A172 (cell line): ENCODE results near the gene MAN1B1. TPM values are rescaled to one million over a fixed set of nuclear protein-coding genes. Genes with fewer than 3 reads are reported as not detected.
"Not testable (repeated sequence)": the region's sequence is repeated elsewhere in the genome, so short reads cannot be mapped to it uniquely, and the experiment has no call there.

Source experiments
- DNase-seq: peaks from one replicate; pipeline ENCODE4 v3.0.0-alpha.2; 2015; ENCODE audit warnings: low spot score
- total RNA-seq: library from RNA; depleted of rRNA; stranded (reverse); fragments of >200 nt; shearing (Covaris generic); gene quantifications from 2 replicates; pipeline ENCODE4 v1.2.3, GENCODE V29; 2014

Gene MAN1B1
- total RNA-seq, 1 experiment from 2014 or later, result 196 TPM

- no peak for DNase-seq
These were observed 23.5 kb downstream of the MAN1B1 start for GRCh38 chr9:137110147-137110910.

- DNase-seq, result no peak
These were observed 24.4 kb downstream of the MAN1B1 start for GRCh38 chr9:137110911-137111787.

DNA sequence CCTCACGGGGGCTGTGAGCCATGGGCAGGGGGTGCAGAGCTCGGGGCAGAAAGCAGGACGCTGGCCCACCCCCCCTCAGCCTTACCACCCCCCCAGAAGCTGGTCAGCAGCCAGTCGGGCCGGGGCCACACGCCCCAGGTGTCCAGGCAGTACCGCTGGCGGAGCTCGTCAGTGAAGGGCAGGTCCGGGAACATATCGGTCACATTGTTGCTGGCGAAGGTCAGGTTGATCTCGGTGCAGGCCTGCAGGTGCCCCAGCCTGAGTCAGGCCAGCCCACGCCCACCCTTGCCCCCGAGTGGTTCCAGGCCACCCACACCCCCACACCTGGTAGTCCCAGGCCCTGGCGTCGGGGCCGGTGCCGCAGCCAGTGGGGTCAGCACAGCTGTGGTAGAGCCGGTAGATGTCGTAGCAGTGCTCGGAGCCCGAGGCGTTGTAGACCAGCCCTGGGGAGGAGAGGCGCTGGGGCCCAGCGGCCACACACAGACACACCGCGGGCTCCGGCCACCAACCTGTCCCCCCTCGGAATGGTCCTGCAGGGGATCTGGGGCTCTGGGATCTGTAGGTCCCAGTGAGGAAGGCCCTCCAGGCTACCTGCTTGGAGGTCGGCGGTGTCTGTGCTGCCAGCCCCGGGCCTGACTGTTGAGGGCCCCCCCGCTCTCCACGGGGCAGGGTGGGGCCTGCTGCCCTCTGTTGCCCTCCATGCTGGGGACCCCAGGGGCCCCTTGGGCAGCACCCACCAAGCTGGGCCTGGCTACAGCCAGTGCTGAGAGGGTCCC, 25.2 kb downstream of the MAN1B1 start:
- DNase-seq, result no peak

- DNase-seq, result no peak
These were observed 26.0 kb downstream of the MAN1B1 start for GRCh38 chr9:137112564-137113384.

DNA sequence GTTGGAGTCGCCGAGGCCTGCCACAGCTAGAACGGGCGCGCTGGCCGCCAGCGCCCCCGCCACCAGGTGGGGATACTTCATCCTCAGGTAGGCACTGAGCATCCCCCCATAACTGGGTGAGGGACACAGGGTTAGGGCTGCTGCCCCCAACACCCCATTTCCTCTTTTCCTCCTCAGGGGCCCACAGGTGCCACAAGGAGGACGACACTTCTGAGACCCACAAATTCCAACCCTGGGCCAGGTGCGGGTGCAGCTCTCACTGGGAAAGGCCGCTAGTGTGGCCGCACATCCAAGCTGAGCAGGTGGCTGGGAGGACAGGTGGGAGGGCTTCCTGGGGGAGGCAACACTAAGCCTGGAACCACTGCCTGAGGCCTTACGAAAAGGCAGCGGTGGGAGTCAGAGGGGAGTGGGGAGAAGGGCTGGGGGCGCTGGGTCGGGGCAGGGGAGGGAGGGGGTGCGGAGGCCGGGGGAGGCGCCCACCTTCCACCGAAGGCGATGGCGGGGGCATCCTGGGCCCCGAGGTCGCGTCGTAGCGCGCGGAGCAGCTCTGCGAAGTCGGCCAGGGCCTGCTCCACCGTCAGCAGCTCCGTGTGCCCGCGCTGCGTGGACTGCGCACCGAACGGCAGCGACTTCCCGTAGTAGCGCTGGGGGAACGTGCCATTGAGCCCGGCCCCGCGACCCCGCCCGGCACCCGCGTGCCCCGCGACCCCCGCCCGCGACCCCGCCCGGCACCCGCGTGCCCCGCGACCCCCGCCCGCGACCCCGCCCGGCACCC, 26.8 kb downstream of the MAN1B1 start:
- no peak for DNase-seq

- DNase-seq, result no peak
These were observed 27.4 kb downstream of the MAN1B1 start for GRCh38 chr9:137114220-137114612.

DNA sequence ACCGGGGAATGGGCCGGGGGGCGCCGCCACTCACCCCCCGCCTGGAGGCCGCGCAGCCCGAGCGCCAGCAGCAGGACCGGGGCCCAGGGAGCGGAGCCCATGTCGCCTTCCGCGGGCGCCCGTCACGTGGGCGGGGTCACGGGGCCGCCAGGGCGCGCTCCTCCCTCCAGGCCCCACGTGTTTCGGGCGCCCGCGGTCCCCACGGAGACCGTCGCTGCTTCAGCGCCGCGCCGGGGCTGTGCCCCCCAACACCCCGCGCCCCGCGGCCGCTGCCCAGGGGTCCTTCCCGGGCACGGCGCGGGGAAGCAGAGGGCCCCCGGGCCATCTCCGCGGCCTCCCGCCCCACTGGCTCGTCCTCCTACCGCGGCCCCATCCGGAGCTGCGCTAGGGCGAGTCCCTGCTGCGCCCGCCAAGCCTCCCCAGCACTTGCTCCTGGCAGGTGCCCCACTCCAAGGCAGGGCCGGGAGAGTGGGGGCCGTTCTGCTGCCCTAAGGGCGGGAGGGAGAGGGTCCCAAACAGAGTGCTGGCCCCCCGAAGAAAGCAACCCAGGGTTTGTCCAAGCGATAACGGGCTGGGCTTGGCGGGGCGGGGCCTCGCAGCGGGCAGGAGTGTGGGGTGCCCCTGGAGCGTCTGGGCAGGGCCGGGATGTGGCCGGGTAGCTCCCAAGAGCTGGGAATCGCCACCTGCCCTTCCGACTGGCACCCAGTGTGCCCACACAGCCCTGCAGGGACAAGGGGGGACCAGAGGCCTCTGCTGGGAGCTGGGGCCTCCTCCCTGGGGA, 28.0 kb downstream of the MAN1B1 start, which contains the start of gene DPP7:
TSS of gene DPP7 (minus strand) at position 121 of the 781 bp plus-strand sequence. CDS start at position 101, 20 bp downstream.
- peak; percentile 56 for DNase-seq

DNA sequence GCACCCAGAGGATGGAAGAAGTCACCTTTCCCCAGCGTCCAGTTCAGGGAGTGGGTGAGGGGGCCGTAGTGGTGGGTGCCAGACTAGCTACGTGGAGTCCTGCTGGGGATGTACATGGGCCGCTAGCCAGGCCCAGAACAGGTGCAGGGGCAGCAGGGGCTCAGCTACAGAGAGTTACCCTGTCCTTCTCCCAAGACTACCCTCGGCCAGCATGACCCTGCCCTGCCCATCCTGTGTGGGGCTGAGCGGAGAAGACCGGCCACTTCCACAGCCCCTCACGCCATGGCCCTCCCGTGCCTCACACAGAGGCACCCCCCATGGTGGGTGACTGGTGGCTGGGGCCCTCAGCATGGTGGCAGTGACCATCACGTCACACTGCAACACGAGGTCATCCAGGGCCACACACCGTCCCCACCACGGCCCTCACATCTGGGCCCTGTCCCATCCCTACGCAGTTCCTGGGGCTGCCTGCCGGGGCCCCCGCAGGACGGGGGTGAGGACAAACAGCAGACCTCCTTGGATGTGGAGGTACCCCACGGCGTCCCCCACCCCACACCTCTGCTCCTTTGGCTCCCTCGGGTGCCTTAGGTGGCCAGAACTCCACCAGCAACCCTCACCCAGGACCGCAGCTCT, 28.7 kb downstream of the MAN1B1 start:
- DNase-seq, result no peak

- DNase-seq, result no peak
These were observed 29.3 kb downstream of the MAN1B1 start for GRCh38 chr9:137116027-137116507.

GRCh38 chr9:137116728-137117127, 29.9 kb downstream of the MAN1B1 start:
- no peak for DNase-seq

DNA sequence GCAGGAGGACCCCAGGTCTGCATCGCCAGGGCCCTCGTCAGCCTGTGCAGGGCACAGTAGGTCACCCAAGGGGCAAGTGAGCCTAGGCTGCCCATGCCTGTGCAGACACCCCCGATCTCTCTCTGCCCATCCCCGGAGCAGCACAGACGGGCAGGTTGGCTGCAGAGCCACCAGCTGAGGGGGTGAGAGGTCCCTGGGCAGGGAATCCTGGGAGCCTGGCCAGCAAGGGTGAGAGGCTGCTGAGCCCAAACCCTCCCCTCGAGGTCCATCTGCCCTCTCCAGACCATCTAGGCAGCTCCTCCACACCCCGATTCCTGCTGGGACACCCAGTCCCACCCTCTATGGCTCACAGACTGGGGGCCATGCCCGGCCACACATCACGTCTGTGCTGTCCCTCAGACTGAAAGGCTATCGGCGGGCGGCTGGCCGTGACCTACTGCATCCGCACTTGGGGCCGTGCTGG, 30.5 kb downstream of the MAN1B1 start:
- no peak for DNase-seq

- not testable (repeated sequence) for DNase-seq
These were observed 31.4 kb downstream of the MAN1B1 start for GRCh38 chr9:137118092-137118603.

DNA sequence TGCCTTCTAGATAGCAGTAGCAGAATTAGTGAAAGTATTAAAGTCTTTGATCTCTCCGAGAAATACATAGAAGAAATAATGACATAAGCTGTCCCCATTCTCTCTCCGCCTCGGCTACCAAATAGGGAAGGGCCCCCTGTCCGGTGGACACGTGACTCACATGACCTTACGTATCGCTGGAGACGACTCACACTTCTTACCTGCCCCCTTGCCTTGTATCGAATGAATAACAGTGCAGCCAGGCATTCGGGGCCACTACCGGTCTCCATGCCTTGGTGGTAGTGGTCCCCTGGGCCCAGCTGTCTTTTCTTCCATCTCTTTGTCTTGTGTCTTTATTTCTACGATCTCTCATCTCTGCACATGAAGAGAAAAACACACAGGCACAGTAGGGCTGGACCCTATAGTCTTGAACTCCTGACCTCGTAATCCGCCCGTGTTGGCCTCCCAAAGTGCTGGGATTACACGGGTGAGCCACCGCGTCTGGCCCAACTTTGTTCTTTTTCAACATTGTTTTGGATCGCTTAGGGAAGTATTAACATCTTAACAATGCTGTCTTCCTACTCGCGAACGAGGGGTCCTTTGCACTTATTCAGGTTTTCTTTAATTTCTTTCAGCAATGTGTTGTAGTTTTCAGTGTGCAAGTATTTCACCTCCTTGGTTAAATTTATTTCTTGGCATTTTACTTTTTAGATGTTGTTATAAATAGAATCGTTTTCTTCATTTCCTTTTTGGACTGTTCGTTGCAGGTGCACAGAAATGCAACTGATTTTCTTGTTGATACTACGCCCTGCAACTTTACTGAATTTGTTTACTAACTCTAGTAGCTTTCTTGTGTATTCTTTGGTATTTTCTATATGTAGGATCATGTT, 35.4 kb downstream of the MAN1B1 start:
- not testable (repeated sequence) for DNase-seq

- not testable (repeated sequence) for DNase-seq
These were observed 36.1 kb downstream of the MAN1B1 start for GRCh38 chr9:137122796-137123467.

DNA sequence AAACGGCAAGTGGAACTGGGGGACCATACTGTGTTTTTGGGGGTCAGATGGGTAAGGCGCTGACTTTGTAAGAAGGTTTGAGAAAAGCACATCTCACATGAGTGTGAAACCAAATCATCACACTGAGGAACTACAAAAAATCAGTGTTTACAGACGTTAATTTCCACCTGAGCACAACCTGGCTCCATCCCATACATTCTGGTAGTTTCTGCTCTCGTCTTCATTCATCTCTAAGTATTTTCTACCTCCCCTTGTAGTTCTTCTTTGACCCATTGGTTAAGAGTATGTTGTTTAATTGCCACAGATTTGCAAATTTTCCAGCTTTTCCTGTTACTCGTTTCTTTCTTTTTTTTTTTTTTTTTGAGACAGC, 36.7 kb downstream of the MAN1B1 start:
- no peak for DNase-seq

GRCh38 chr9:137123952-137124462, 37.2 kb downstream of the MAN1B1 start:
- not testable (repeated sequence) for DNase-seq

- no peak for DNase-seq
These were observed 40.0 kb downstream of the MAN1B1 start for GRCh38 chr9:137126786-137127185.
